ENCODE measurements around the gene CCDC187.
"Not testable (repeated sequence)": the region's sequence is repeated elsewhere in the genome, so short reads cannot be mapped to it uniquely, and the experiment has no call there.

Gene CCDC187

GRCh38 chr9:136283291-136284235 lies 20.3 kb downstream of the CCDC187 start:
- DNase-seq: peak; percentile 57

GRCh38 chr9:136282272-136282861 lies 21.5 kb downstream of the CCDC187 start:
- no peak for DNase-seq

- DNase-seq: no peak
Measured at GRCh38 chr9:136281421-136282271, 22.2 kb downstream of the CCDC187 start.

- no peak for DNase-seq
Measured at GRCh38 chr9:136280535-136281315, 23.2 kb downstream of the CCDC187 start.

GRCh38 chr9:136279471-136279870 lies 24.4 kb downstream of the CCDC187 start:
- DNase-seq: no peak

GRCh38 chr9:136278894-136279293 lies 25.0 kb downstream of the CCDC187 start:
- no peak for DNase-seq

- no peak for DNase-seq
Measured at GRCh38 chr9:136278221-136278620, 25.7 kb downstream of the CCDC187 start.

GRCh38 chr9:136277746-136278145 lies 26.1 kb downstream of the CCDC187 start:
- DNase-seq: no peak

GRCh38 chr9:136276716-136277115 lies 27.2 kb downstream of the CCDC187 start:
- DNase-seq: no peak

- no peak for DNase-seq
Measured at GRCh38 chr9:136275655-136276429, 28.1 kb downstream of the CCDC187 start.

DNA sequence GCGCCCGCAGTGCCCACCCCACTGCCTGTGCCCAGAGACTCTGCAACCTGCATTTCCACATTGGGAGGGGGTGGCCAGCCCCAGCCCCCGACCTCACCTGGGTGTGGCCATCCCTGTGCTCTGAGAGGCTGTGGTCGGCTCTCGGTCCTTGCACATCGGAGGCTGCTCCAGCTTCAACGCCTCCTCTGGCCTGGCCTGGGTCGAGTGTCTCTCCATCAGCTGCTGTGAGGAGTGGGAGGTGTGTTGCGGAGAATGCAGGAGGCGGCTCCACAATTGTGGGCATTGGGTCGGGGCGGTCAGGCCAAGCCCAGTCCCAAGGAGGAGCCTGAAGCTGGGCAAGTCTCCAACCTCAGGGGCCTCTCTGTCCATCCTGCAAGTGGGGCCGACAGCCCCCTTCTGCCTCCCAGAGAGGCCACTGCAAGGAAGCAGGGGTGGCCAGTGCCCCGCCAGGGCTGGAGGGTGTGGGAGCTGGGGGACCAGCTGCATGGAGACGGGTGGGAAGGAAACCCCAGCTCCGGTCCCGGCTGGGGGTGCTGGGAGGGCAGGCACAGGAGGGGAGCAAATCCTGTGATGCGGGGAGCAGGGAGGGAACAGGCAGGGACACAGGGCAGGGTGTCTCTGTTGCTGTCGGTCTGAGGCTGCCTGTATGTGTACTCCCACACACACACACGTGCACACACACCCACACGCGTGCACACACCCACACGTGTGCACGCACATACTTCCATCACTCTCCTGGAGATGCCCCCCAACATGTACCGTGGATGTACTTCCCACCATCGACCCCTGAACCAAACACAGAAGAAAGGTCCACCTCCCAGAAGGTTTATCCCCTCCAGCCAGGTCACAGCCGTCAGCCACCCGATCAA lies 28.9 kb downstream of the CCDC187 start:
- no peak for DNase-seq

- DNase-seq: no peak
Measured at GRCh38 chr9:136273921-136274785, 29.7 kb downstream of the CCDC187 start.

DNA sequence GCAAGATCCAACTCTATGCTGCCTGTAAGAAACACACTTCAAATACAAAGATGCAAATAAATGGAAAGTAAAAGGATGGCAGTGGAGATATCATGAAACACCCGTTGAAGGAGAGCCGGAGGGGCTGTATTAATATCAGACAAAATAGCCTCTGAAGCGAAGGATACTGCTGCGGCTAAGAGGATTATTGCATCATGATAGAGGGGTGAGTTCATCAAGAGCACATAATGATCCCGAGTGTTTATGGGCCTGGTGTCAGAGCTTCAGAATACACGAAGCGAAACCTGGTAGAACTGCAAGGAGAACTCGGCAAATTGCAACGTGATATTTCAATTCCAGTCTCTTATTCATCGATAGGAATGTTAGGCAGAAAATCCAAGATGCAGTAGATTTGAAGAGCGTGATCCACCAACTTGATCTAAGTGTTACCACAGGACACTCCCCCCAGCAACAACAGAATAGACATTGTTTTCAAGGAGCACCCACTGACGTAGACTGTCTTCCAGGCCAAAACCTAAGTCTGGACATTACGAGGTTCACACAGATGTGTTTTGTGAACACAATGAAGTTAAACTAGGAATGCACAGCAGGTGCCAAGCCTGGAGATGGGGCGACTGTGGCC lies 30.5 kb downstream of the CCDC187 start:
- no peak for DNase-seq

- no peak for DNase-seq
Measured at GRCh38 chr9:136270173-136270705, 33.7 kb downstream of the CCDC187 start.

DNA sequence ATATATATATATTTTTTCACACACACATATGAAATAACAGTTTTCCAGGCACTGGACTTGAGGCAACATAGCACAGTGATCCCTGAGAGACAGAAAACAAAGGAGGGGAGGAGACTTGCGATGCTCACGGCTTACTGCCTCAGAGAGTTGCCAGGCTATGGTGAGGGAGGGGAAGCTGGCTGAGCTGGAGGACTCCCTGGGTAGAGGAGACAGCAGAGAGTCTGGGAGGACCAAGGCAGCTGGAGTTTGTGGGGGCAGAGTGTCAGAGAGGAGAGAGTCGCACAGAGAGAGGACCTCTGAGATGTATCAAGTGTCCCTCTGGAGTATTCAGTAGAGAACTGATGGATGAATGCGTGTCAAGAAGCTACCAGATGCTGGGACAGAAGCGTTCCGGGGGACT lies 35.2 kb downstream of the CCDC187 start:
- DNase-seq: no peak

DNA sequence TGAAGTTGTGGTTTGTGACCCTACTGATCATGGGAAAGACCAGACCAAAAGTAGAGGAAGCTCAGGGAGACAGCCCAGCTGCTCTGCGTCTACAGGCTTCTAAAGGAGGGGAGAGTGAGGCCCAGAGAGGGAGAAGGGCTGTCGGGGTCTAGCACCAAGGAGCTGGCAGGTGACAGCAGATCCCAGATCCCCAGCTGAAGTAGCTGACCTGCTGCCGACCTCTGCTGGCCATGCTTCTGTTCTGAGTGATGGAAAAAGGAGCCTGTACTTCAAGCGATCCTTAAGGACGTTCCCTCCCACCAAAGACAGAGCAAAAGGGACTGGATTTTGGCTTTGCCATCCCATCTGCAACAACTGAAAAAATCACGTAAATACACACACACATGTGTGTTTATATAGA lies 35.6 kb downstream of the CCDC187 start:
- DNase-seq: no peak

GRCh38 chr9:136267261-136268111 lies 36.4 kb downstream of the CCDC187 start:
- peak; percentile 83 for DNase-seq

DNA sequence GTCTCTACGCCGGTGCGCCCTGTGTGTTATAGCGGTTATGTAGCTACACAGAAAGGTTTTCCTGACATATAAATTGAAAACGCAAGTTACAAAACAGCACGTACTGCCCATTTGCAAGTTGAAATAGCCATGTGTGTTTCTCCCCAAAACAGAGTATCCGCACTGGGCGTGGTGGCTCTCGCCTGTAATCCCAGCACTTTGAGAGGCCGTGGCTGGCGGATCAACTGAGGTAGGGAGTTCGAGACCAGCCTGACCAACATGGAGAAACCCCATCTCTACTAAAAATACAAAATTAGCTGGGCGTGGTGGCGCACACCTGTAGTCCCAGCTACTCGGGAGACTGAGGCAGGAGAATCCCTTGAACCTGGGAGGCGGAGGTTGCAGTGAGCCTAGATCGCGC lies 37.3 kb downstream of the CCDC187 start:
- DNase-seq: not testable (repeated sequence)
